ES-I3 (cell line): ENCODE results near the gene TUSC2.

ENCODE experiments used
- H3K36me3 ChIP-seq: 2 replicates; pipeline ENCODE4 v1.6.1; 2013; ENCODE audit warnings: mild to moderate bottlenecking, low read length, control low read depth, moderate library complexity; ENCODE audit not compliant: insufficient read depth
- H3K4me1 ChIP-seq: 2 replicates; pipeline ENCODE4 v1.6.1; 2013; ENCODE audit warnings: mild to moderate bottlenecking, control low read depth, low read length; ENCODE audit not compliant: insufficient read depth
- H3K9ac ChIP-seq: 2 replicates; pipeline ENCODE4 v1.6.1; 2013; ENCODE audit warnings: low read depth, mild to moderate bottlenecking, low read length, moderate library complexity
- H3K9me3 ChIP-seq: 2 replicates; pipeline ENCODE4 v1.6.1; 2013; ENCODE audit warnings: mild to moderate bottlenecking, low read length, moderate library complexity; ENCODE audit not compliant: control insufficient read depth, insufficient read depth

TUSC2 gene

DNA sequence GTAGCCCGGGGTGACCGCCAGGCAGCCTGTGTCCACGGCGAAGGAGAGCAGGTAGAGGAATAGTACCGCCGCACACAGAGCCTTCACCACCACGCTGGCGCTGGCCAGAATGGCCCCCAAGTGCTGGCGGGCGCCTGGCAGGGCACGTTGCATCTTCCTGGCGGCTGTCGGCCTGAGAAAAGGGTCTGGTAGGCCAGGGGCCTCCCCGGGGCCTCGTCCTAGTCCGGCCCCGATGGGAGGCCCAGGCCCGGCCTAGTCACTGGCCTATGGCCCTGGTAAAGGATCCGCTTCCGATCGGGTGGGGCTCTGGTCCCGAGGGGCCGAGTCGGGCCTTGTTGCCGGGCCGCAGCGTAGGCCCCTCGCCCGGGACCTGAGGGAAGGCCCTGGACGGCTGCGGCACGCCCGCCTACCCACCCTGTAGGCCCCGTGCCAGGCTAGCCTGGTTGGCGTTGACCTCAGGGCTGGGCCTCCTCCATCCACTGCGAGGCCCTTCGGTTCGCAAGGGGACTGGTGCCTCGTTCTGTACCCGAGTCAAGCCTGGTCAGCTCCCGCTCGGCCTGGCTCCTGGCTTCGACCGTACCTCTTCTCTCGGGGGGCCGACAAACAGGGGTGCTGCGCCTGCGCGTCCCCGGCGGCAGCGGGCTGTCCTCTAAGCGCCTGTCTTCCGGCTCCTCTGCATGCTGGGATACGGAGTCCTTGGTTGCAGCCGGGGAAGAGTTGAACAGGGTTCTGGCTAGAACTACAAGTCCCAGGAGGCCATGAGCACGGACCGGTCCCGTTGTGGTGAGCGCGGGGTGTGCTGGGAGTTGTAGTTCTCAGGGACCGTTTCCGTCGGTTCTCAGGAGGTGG lies 31.1 kb upstream of the TUSC2 start, which contains the start of gene TMEM115:
Gene TMEM115 (minus strand): TSS at position 611 of the 849 bp plus-strand sequence. CDS start 458 bp downstream, at position 153.
- H3K4me1 ChIP-seq: peaks cover 15% of the 10 kb centered on the region; the same call in 1 of the 2 replicates
- no peaks in the 10 kb centered on the region for H3K9me3 ChIP-seq
- H3K36me3 ChIP-seq: 0 out of 2 replicates have a peak, but pooled peaks cover 2% of the 10 kb centered on the region
- H3K9ac ChIP-seq: peak within 1 kb of the TSS; percentile 83

DNA sequence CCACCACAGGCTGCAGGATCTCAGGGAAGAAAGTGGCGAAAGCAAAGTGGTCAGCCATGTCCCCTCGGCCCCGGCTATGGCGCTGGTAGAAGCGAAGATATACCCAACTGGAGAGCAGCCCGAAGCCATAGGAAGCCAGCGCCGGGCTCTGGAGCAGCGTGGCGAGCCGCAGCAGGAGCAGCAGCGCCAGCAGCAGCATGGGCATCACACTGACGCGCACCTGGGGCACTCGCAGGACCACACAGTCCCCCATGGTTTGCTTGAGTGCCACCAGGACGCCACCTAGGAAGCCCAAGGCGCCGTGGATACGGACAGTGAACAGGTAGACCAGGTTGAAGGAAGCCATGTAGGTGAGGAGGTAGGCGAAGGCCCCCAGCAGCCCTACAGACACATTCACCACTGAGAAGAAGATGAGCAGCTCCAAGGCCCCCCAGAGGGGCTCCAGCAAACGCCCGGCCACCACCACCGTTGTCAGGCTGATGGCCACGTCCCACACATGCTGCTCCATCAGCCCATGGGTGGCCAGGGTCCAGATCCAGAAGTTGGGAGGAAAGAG lies 30.4 kb upstream of the TUSC2 start:
- H3K9me3 ChIP-seq: no peaks in the 10 kb centered on the region
- H3K9ac ChIP-seq: peak overlapping the region; percentile 83
- H3K36me3 ChIP-seq: 0 out of 2 replicates have a peak, but pooled peaks cover 2% of the 10 kb centered on the region
- peaks cover 15% of the 10 kb centered on the region; the same call in 1 of the 2 replicates for H3K4me1 ChIP-seq

DNA sequence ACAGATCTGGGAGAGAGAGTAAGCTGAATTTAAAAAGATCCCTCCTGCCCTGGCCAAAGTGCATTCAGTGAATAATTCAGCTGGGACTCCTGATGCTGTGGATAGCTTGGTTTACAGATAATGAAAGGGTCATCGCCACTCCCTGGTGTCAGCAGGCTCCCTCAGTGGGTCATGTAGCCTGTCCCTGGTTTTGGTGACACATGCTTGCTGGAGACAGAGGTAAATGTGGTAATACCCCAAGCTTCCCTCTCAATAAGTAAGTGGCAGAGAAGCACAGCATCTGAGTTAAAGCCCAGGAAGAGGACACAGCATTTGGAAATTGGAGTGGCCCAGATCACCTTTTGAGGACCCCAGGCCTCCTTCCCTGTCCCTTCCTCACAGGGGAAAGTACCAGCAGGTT lies 29.5 kb upstream of the TUSC2 start:
- H3K9me3 ChIP-seq: no peaks in the 10 kb centered on the region
- 0 out of 2 replicates have a peak, but pooled peaks cover 2% of the 10 kb centered on the region for H3K36me3 ChIP-seq
- peaks cover 15% of the 10 kb centered on the region; the same call in 1 of the 2 replicates for H3K4me1 ChIP-seq
- H3K9ac ChIP-seq: no peak overlapping the region

DNA sequence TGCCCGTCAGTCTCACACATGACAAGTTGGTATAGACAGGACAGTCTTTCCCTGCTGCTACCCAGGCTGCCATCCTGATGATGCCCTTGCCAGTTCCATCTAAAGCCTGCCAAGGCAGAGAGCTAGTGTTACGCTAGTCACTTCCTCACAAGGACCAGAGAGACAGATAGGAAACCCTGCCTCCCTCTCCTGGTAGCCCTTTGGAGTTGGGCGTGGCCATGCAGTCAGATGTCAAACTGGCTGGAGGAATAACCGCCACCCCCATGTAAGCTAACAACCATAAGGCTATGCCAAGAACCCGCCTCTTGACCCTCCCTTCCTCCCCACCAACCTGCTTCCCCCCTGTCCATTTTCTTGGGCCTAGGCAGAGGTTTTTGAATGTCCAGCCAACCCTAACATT lies 28.5 kb upstream of the TUSC2 start:
- Histone ChIP-seq H3K4me1 (peaks cover 15% of the 10 kb centered on the region; the same call in 1 of the 2 replicates), H3K9me3 (no peaks in the 10 kb centered on the region), H3K9ac (no peak overlapping the region), H3K36me3 (0 out of 2 replicates have a peak, but pooled peaks cover 2% of the 10 kb centered on the region)

DNA sequence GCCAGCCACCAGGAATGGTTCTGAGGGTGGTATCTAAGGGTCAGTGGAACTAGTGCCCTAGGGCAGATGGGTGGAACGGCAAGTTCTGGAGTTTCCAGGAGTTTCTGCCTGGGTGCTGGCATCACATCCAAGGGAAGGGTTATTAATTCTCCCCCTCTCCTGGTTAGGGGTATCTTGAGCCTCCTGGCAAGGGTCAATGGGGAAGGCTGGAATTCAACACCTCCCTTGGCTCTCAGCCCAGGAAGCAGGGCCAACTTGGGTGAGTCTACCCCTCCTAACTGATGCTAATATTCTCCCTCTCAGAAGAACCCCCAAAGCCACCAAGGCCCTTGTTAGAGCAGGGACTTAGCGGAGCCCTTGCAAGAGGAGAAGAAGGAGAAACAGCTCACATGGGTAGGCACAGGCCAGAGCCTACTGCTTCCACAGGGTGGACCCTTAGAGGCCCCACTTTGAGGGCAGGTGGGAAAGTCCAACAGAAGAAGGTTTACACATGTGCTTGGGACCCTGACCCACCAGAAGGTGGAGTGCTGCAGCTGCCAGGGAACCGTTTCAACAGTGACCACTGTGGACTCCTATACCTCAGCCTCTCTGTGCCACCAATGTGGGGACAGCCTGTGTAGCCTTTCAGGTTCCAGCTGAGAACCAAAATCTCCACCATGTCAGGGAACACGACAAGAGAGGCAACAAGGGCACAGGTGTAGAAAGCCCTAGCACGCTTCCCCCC lies 28.0 kb upstream of the TUSC2 start:
- 0 out of 2 replicates have a peak, but pooled peaks cover 2% of the 10 kb centered on the region for H3K36me3 ChIP-seq
- H3K4me1 ChIP-seq: peaks cover 15% of the 10 kb centered on the region; the same call in 1 of the 2 replicates
- no peak overlapping the region for H3K9ac ChIP-seq
- H3K9me3 ChIP-seq: no peaks in the 10 kb centered on the region

DNA sequence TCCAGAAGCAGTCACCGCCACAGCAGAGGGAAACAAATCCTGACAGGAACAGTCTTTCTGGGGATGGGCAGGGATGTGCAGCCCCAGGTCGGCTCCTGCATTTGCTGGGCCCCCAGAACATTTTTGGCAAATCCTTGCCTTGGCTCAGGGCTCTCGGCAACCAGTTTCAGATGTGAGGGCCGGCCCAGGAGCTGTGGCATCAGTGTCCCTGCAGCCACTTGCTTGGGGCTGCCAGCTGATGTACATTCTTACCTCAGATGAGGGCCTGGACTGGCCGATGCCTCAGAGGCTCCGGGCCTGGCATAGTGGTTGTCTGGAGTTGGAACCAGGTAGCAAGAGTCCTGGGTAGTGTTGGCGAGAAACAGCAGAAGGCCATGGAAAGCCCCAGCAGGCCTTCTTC lies 26.8 kb upstream of the TUSC2 start:
- Histone ChIP-seq H3K36me3 (0 out of 2 replicates have a peak, but pooled peaks cover 2% of the 10 kb centered on the region), H3K9me3 (no peaks in the 10 kb centered on the region), H3K4me1 (peaks cover 15% of the 10 kb centered on the region; the same call in 1 of the 2 replicates), H3K9ac (no peak overlapping the region)

DNA sequence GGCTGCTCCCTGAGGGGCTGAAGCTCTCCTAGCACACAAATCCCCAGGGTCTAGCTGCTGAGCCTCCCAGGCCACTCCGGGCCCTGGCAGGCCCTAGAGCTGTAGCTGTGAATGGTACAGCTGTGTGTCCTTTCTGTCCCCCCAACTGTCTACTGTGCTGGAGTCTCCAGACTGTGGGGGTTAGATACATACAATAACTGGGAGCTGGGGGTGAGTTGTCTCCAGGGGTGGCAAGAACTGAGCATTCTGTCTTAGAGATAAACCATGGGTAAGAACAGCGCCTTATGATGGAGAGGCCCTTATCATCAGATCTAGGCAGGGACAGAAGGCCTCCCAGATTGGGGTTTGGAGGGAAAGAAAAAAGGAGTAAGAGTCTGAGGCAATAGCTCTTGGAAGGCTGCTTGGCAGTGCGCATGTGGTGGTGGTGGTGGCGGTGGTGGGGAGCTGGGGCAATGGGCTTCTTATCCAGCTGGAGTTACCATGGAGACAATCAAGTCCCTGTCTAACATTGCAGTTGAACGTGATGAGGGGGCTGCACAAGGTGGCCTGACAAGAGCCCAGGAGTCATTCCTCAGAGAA lies 26.3 kb upstream of the TUSC2 start:
- Histone ChIP-seq H3K9ac (no peak overlapping the region), H3K9me3 (no peaks in the 10 kb centered on the region), H3K36me3 (0 out of 2 replicates have a peak, but pooled peaks cover 2% of the 10 kb centered on the region), H3K4me1 (peaks cover 15% of the 10 kb centered on the region; the same call in 1 of the 2 replicates)

DNA sequence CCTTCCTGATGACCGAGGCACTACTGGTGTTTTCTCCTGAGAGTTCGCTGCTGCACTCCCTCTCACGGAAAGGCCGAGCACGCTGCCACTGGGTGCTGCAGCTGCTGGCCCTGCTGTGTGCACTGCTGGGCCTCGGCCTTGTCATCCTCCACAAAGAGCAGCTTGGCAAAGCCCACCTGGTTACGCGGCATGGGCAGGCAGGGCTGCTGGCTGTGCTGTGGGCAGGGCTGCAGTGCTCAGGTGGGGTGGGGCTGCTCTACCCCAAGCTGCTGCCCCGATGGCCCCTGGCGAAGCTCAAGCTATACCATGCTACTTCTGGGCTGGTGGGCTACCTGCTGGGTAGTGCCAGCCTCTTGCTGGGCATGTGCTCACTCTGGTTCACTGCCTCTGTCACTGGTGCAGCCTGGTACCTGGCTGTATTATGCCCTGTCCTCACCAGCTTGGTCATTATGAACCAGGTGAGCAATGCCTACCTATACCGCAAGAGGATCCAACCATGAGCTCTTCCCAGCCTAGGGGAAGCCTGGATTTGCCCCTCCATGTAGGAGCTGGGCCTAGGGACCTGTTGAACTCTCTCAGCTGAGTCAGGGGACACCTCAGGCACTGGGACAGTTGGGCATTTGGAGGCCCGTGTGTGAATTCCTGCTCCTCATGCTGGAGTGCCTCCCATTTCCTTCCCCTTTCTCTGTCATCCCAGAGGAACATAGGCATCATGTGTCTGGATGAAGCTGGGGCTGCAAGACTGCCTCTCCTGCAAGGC lies 25.4 kb upstream of the TUSC2 start:
- no peaks in the 10 kb centered on the region for H3K9me3 ChIP-seq
- H3K36me3 ChIP-seq: 0 out of 2 replicates have a peak, but pooled peaks cover 2% of the 10 kb centered on the region
- H3K4me1 ChIP-seq: peaks cover 13% of the 10 kb centered on the region; the same call in 1 of the 2 replicates
- H3K9ac ChIP-seq: no peak overlapping the region

DNA sequence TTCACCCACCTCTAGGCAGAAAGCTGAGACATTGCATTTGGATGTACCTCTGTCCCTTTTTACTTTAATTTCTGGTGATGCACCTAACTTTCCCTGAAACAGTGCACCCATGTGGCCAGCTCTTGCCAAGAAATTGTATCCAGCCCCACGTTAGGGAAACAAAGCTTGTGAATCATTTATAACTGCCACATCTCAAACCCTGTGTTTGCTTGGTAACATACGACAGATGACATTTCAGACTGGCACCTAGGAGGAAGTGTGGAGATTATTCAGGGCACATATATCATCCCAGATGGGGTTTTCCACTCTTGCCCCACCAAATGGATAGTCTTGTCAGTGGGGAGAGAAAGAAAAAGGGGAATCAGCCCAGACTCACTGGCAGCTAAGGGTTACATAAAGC lies 24.8 kb upstream of the TUSC2 start:
- H3K4me1 ChIP-seq: peaks cover 8% of the 10 kb centered on the region; the same call in 1 of the 2 replicates
- no peak overlapping the region for H3K9ac ChIP-seq
- H3K36me3 ChIP-seq: 0 out of 2 replicates have a peak, but pooled peaks cover 2% of the 10 kb centered on the region
- H3K9me3 ChIP-seq: no peaks in the 10 kb centered on the region

DNA sequence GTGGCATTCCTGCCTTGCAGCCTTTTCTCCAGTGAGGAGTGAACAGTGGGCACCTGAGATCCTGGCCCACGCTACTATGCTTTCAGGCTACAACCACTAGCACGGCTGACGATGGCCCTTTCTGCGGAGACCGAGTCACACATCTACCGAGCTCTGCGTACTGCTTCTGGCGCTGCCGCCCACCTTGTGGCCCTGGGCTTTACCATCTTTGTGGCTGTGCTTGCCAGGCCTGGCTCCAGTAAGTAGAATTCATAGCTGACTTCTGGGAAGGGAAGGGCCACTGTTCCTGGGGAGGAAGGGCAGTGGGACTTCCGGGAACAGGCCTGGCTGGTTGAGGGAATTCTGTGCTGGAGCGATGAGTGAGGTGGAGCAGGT lies 23.3 kb upstream of the TUSC2 start:
- Histone ChIP-seq H3K36me3 (no peaks in the 10 kb centered on the region), H3K9me3 (no peaks in the 10 kb centered on the region), H3K4me1 (no peaks in the 10 kb centered on the region), H3K9ac (peak overlapping the region; percentile 58; the same call in 1 of the 2 replicates)

DNA sequence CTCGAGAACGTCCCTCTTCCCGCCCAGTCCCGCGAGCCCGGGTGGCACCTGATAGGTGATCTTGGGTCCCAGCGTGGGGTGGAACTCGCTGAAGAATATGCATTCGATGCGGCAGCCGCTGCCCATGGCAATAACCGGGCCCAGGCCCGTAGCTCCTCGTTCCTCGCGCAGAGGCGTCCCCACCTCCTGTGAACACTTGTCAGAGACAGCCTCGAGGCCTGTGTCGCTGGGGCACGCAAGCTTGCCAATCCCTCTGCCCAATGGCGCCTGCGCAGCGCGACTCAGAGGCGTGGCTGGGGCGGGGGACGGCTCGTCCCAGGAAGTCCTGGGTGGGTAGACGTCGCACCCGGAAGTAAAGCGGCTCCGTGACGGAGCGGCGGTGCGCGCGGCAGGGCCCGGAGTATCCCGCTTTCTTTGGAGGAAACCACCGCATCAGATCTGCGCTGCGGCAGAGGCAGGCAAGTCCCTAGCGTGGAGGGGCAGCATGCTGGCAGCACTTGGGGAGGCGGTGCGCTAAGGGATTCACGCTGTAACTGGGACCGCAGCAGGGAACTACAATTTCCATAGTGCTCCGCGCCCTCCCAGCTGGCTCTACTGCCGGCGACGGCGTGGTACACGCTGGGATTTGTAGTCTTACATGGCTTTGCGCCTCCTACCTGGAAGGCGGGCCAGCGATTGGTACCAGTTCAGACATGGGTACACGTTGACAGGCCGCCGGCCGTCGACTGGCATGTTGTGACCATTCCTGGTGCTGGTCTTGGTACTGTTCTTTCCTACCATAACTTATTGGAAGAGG lies 22.7 kb upstream of the TUSC2 start, which contains the start of the genes CYB561D2 and NPRL2:
Gene CYB561D2 (plus strand): TSS at position 336 of the 796 bp plus-strand sequence. CDS start 572 bp downstream, outside the sequence.
Gene NPRL2 (minus strand): TSS at position 249 of the 796 bp plus-strand sequence. CDS start 123 bp downstream, at position 126.
- H3K36me3 ChIP-seq: no peaks in the 10 kb centered on the region
- H3K4me1 ChIP-seq: no peaks in the 10 kb centered on the region
- peak within 1 kb of the TSS; percentile 58 for H3K9ac ChIP-seq
- H3K9me3 ChIP-seq: no peaks in the 10 kb centered on the region

DNA sequence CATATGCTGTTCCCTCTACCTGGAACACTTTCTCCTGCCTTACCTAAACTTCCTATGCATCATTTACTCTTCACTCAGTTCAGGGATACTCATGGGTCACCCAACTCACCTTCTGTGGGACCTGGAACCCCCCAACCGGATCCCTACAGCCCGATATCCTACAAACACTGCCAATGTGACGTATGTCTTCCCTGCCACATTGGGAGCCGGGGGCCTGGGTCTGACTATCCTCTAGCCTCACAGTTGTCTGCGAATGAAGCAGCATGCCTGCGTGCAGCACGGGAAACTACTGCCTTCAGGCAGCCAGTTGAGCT lies 22.1 kb upstream of the TUSC2 start:
- H3K4me1 ChIP-seq: no peaks in the 10 kb centered on the region
- peak overlapping the region; percentile 58 for H3K9ac ChIP-seq

More for the DNA sequence above, 22.1 kb upstream of the TUSC2 start:
- H3K36me3 ChIP-seq: no peaks in the 10 kb centered on the region
- no peaks in the 10 kb centered on the region for H3K9me3 ChIP-seq
